HG03139 (cell line): ENCODE measurements around the gene CEP72.
A peak's percentile ranks its signal among the peaks of the same experiment; 100 is the strongest.
"Not testable (repeated sequence)": the region's sequence is repeated elsewhere in the genome, so short reads cannot be mapped to it uniquely, and the experiment has no call there.

Experiments used
- ATAC-seq: cut with Tn5 transposase; IDR thresholded peaks from one replicate; pipeline ENCODE4 v1.9.1; 2021; ENCODE audit not compliant: unreplicated experiment

The CEP72 gene

GRCh38 chr5:681317-682191 is 69.4 kb downstream of the CEP72 start:
- not testable (repeated sequence) for ATAC-seq

- not testable (repeated sequence) for ATAC-seq
Measured at GRCh38 chr5:682216-682615, 70.1 kb downstream of the CEP72 start.

- not testable (repeated sequence) for ATAC-seq
Measured at GRCh38 chr5:682651-683358, 70.7 kb downstream of the CEP72 start.

GRCh38 chr5:683551-684481 is 71.7 kb downstream of the CEP72 start:
- ATAC-seq: no peak

GRCh38 chr5:684751-685216 is 72.6 kb downstream of the CEP72 start:
- no peak for ATAC-seq

GRCh38 chr5:685262-686171 is 73.4 kb downstream of the CEP72 start:
- no peak for ATAC-seq

GRCh38 chr5:686172-686523 is 74.0 kb downstream of the CEP72 start:
- not testable (repeated sequence) for ATAC-seq

GRCh38 chr5:686936-687335 is 74.8 kb downstream of the CEP72 start:
- not testable (repeated sequence) for ATAC-seq

- ATAC-seq: not testable (repeated sequence)
Measured at GRCh38 chr5:688348-689010, 76.3 kb downstream of the CEP72 start.

- not testable (repeated sequence) for ATAC-seq
Measured at GRCh38 chr5:690293-690692, 78.2 kb downstream of the CEP72 start.

- ATAC-seq: not testable (repeated sequence)
Measured at GRCh38 chr5:691049-691448, 78.9 kb downstream of the CEP72 start.

- ATAC-seq: no peak
Measured at GRCh38 chr5:691817-692528, 79.8 kb downstream of the CEP72 start.

GRCh38 chr5:692529-693041 is 80.4 kb downstream of the CEP72 start:
- ATAC-seq: not testable (repeated sequence)

- ATAC-seq: peak; percentile 56
Measured at GRCh38 chr5:693271-694041, 81.3 kb downstream of the CEP72 start, which contains the start of gene TPPP. Gene TPPP (minus strand): TSS chr5:693352. CDS start chr5:678060, 15,292 bp downstream.

- peak; percentile 21 for ATAC-seq
Measured at GRCh38 chr5:694042-694431, 81.9 kb downstream of the CEP72 start.

- not testable (repeated sequence) for ATAC-seq
Measured at GRCh38 chr5:695475-695874, 83.3 kb downstream of the CEP72 start.

- not testable (repeated sequence) for ATAC-seq
Measured at GRCh38 chr5:696191-696590, 84.1 kb downstream of the CEP72 start.
